Urinary bladder (tissue), 4 donors: Measurements from ENCODE around the gene GAL3ST1. TPM values are rescaled to one million over a fixed set of nuclear protein-coding genes. Genes with fewer than 3 reads are reported as not detected.

Experiments used
- DNase-seq: peaks from one replicate; pipeline ENCODE4 v3.0.0-alpha.2; 2015; ENCODE audit errors: extremely low spot score
- H3K27ac ChIP-seq: one replicate; pipeline ENCODE4 v1.5.1; 2013; ENCODE audit warnings: low read depth, mild to moderate bottlenecking, moderate library complexity
- H3K36me3 ChIP-seq: one replicate; pipeline ENCODE4 v1.6.1; 2013; ENCODE audit warnings: mild to moderate bottlenecking, moderate library complexity; ENCODE audit not compliant: insufficient read depth
- H3K4me1 ChIP-seq: one replicate; pipeline ENCODE4 v1.6.1; 2013; ENCODE audit warnings: mild to moderate bottlenecking, moderate library complexity; ENCODE audit not compliant: insufficient read depth
- H3K4me3 ChIP-seq: one replicate; pipeline ENCODE4 v1.5.1; 2013; ENCODE audit warnings: low read depth, low read length
- WGBS: extraction: QIAGEN DNeasy Blood & Tissue Kit; methylation state at CpG from one replicate; pipeline ENCODE4 v1.1.7; 2013; 5-methylcytosine and 5-hydroxymethylcytosine counted together
- polyA plus RNA-seq: library from polyadenylated mRNA; stranded (reverse); fragments of 200-250 nt; gene quantifications from one replicate; pipeline ENCODE4 v1.2.3, GENCODE V29; 2013
- total RNA-seq: library from RNA; depleted of rRNA; stranded (reverse); fragments of >200 nt; gene quantifications from one replicate; pipeline ENCODE4 v1.2.3, GENCODE V29; 2014
- donor health status: healthy with polysubstance abuse.
- donor health status: healthy.

GAL3ST1 gene
- total and polyA plus RNA-seq, 2 donors = 0.63 to 2.7 TPM

- 75% methylated on average over 8 of the region's 8 CpGs for WGBS
- no peak for DNase-seq
- no peaks in the 10 kb centered on the region for H3K4me1 ChIP-seq
- no peak overlapping the region for H3K27ac ChIP-seq
- no peaks in the 10 kb centered on the region for H3K36me3 ChIP-seq
- no peak overlapping the region for H3K4me3 ChIP-seq
Observed at GRCh38 chr22:30523646-30524489, 50.6 kb downstream of the GAL3ST1 start.

DNA sequence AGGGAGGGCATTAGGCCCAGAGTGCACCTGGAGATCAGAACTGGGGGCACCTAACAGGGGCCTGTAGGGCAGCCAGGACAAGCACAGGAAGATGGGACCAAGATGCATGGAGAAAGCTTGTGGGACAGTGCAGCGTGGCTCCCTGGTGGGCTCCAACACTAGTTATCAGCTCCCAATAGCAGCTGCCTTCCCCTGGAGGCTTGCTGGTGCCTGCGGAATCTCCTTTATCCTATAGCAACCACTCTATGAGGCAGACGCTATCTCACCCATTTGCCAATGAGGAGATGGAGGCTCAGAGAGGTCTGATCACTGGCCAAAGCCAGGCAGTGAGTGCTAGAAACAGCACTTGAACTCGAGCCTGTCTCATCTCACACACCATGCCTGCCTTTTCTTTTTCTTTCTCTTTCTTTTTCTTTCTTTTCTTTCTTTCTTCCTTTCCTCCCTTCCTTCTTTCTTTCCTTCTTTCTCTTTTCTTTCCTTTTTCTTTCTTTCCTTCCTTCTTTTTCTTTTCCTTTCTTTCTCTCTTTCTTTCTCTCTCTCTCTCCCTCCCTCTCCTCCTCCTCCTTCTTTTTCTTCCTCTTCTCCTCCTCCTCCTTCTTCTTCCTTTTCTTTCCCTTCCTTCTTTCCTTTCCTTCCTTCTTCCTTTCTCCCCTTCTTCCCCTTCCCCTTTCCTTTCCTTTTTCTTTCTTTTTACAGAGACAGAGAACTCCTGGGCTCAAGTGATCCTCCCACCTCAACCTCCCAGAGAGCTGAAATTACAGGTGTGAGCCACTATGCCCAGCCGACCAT is 52.9 kb downstream of the GAL3ST1 start:
- Histone ChIP-seq H3K4me1 (no peaks in the 10 kb centered on the region), H3K27ac (no peak overlapping the region), H3K36me3 (no peaks in the 10 kb centered on the region), H3K4me3 (no peak overlapping the region)
- DNase-seq = no peak
- WGBS = 59% methylated on average over 5 of the region's 5 CpGs

GRCh38 chr22:30519842-30520425 is 54.5 kb downstream of the GAL3ST1 start:
- no peaks in the 10 kb centered on the region for H3K4me1 ChIP-seq
- DNase-seq = no peak
- H3K4me3 ChIP-seq = no peak overlapping the region
- no peak overlapping the region for H3K27ac ChIP-seq
- no peaks in the 10 kb centered on the region for H3K36me3 ChIP-seq
- WGBS = 74% methylated on average over 7 of the region's 7 CpGs

DNA sequence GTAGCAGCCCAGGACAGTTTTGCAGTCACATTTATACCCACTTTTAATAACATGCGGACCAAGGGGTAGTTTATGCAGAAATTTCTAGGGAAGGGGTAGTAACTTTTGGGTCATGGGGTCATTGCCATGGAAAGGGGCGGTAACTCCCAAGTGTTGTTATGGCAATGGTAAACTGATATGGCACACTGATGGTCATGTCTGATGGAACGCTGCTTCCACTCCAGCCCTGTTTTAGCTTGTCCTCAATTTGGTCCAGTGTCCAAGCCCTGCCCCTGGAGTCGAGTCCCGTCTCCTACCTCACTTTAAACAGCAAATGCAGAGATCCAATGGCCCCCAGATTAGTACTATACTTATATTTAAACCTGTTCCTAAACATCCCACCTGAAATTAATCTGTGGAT is 57.7 kb downstream of the GAL3ST1 start:
- Histone ChIP-seq H3K27ac (no peak overlapping the region), H3K36me3 (no peaks in the 10 kb centered on the region), H3K4me3 (no peak overlapping the region), H3K4me1 (no peaks in the 10 kb centered on the region)
- WGBS = 81% methylated on average over 5 of the region's 5 CpGs
- DNase-seq = no peak

DNA sequence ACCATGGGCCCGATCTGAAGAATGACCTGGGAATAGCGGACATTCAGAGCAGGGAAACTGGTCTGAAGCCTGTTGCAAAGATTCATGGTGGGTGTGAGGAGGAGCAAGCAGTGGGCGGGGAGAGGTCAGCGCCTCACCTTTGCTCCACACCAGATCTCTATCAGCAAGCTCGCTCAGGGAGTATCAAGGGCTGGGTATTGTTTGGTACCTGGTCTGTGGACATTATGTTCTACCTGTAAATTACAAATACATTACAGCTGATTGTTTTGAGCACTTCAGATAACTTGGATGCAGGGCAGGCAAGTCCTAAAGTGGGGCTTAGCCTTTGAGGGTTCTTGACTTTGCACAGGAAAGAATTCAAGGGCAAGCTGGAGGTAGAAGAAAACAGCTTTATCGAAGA is 58.2 kb downstream of the GAL3ST1 start:
- 84% methylated on average over 6 of the region's 6 CpGs for WGBS
- H3K27ac ChIP-seq = no peak overlapping the region
- H3K4me1 ChIP-seq = no peaks in the 10 kb centered on the region
- no peak overlapping the region for H3K4me3 ChIP-seq
- no peak for DNase-seq
- H3K36me3 ChIP-seq = no peaks in the 10 kb centered on the region

DNA sequence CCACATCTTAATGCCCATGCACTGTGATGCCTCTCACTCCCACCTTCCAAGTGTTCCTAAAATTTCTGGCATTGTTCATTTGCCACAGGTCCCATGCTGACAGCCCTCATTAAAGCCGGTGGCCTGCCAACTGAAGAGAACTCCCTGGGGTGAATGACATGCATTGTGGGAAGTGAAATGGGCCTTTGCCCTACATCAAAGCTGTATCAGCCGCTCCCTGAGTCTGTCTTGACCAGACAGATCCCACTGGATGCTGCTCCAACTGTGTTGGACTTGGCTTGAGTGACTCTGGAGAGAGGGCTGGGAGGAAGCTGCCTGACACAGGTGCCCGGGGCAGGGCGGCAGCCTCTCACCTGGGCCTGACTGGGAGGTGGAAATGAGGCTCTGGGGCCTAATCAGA is 60.2 kb downstream of the GAL3ST1 start:
- no peak overlapping the region for H3K4me3 ChIP-seq
- no peak for DNase-seq
- 76% methylated on average over 4 of the region's 4 CpGs for WGBS

GRCh38 chr22:30513462-30513861 is 61.0 kb downstream of the GAL3ST1 start:
- no peak overlapping the region for H3K27ac ChIP-seq
- WGBS = 89% methylated on average over 6 of the region's 6 CpGs

More for the DNA sequence above, 60.2 kb downstream of the GAL3ST1 start:
- H3K27ac ChIP-seq = no peak overlapping the region
- no peaks in the 10 kb centered on the region for H3K4me1 ChIP-seq
- no peaks in the 10 kb centered on the region for H3K36me3 ChIP-seq

DNA sequence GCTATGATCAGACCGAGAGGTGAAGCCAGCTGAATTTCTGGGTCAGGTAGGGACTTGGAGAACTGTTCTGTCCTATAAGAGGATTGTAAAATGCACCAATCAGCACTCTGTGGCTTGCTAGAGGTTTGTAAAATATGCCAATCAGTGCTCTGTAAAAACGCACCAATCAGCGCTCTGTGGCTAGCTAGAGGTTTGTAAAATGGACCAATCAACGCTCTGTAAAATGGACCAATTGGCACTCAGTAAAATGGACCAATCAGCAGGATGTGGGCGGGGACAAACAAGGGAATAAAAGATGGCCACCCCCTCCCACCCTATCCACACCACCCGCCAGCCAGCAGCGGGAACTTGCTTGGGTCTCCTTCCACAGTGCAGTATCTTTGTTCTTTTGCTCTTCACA is 62.6 kb downstream of the GAL3ST1 start:
- WGBS = 89% methylated on average over 7 of the region's 7 CpGs
- H3K36me3 ChIP-seq = no peaks in the 10 kb centered on the region
- no peak overlapping the region for H3K4me3 ChIP-seq
- no peak for DNase-seq
- no peaks in the 10 kb centered on the region for H3K4me1 ChIP-seq
- no peak overlapping the region for H3K27ac ChIP-seq

More at GRCh38 chr22:30513462-30513861, 61.0 kb downstream of the GAL3ST1 start:
- Histone ChIP-seq H3K4me1 (no peaks in the 10 kb centered on the region), H3K4me3 (no peak overlapping the region), H3K36me3 (no peaks in the 10 kb centered on the region)
- DNase-seq = no peak

DNA sequence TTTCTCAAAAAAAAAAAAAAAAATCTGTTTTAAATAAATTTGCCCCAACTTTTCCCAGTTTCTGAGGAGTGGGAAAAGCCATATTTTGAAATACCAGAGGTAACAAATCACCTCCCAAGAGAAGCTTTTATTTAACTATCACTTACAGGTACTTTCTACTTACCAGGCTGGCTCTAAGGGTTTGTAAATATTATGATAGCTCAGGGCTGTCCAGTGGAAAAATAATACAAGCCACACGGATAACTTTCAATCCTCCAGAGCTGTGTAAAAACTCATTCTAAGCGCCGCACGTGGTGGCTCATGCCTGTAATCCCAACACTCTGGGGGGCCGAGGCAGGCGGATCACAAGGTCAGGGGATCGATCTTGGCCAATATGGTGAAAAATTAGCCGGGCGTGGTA is 63.4 kb downstream of the GAL3ST1 start:
- DNase-seq = no peak
- Histone ChIP-seq H3K27ac (no peak overlapping the region), H3K36me3 (no peaks in the 10 kb centered on the region), H3K4me1 (no peaks in the 10 kb centered on the region), H3K4me3 (no peak overlapping the region)
- 83% methylated on average over 9 of the region's 9 CpGs for WGBS

DNA sequence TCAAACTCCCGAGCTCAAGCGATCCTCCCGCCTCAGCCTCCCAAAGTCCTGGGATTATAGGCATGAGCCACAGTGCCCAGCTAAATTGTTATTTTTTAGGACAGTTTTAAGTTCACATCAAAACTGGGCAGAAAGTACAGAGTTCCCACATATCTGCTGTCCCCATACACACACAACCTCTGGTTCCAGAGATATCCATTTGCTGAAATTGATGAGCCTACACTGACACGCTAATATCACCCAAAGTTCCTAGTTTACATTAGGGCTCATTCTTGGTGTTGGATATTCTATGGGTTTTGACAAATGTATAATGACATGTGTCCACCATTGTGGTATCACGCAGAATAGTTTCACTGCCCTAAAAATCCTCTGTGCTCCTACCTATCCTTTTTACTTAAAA is 66.2 kb downstream of the GAL3ST1 start:
- DNase-seq = no peak
- H3K4me3 ChIP-seq = no peak overlapping the region
- H3K4me1 ChIP-seq = no peaks in the 10 kb centered on the region
- H3K27ac ChIP-seq = no peak overlapping the region
- no peaks in the 10 kb centered on the region for H3K36me3 ChIP-seq
- 91% methylated on average over 5 of the region's 5 CpGs for WGBS

DNA sequence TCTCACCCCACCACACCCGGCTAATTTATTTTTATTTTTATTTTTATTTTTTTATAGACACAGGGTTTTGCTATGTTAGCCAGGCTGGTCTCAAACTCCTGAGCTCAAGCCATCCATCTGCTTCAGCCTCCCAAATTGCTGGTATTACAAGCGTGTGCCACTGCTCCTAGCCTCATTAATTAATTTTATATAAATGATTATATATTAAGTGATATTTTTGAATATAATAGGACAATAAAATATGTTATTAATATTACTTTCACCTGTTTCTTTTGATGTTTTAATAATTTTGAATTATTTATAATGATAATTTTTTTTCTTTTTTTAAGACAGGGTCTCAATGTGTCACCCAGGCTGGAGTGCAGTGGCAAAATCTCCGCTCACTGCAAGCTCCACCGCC is 66.8 kb downstream of the GAL3ST1 start:
- no peak overlapping the region for H3K4me3 ChIP-seq
- no peaks in the 10 kb centered on the region for H3K4me1 ChIP-seq
- 85% methylated on average over 4 of the region's 4 CpGs for WGBS
- no peak for DNase-seq
- H3K27ac ChIP-seq = no peak overlapping the region
- H3K36me3 ChIP-seq = no peaks in the 10 kb centered on the region

DNA sequence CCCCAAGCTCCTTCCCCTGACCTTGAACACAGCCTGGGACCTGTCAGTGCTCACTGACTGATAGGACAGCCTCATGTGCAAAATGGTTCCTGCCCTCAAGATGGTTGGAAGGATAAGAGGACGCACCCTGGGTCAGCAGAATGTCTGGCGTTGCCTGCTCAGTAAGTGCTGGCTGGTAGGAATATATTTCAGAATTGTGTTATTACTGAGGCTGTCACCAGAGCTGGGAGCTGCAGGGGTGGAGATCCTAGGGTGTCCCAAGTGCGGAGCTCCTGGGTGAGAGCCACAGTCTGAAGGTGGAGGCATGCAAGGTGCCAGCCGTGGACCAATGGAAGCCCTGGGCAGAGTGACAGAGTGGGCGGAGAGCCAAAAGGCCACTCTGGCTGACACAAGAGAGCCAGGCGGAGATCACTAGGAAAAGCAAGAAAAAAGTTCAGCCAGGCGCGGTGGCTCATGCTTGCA is 67.9 kb downstream of the GAL3ST1 start:
- Histone ChIP-seq H3K4me1 (no peaks in the 10 kb centered on the region), H3K27ac (no peak overlapping the region), H3K36me3 (no peaks in the 10 kb centered on the region), H3K4me3 (no peak overlapping the region)
- no peak for DNase-seq
- 79% methylated on average over 8 of the region's 8 CpGs for WGBS
